ENCODE results near the gene IGF2R.

DNA sequence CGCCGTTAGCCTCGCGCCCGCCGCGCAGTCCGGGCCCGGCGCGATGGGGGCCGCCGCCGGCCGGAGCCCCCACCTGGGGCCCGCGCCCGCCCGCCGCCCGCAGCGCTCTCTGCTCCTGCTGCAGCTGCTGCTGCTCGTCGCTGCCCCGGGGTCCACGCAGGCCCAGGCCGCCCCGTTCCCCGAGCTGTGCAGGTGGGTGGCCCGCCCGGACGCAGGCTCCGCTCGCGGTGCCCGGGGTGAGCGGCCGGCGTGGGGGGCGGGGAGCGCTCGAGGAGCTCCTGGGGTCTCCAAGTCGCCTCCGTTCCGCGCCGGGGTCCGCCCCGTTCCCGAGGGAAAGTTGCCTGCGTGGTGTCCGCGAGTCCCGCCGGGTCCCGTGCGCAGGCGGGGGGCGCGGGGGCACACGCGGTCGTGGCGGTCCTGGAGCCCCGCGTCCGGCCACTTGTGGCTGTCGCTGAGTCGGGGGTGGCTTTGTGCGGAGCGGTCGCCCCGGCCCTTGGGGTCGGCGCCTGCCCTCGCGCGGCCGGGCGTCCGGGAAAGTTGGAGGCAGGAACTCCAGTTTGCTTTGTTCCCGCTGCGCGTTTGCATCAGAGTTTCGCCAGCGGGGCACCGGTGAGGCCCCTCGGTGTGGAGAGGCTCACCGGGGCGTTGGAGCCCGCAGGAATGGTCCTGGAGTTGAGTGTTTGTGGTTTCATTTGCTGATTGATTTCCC is 476 bp downstream of the IGF2R start:
- TF ChIP-seq, protein P1, sequence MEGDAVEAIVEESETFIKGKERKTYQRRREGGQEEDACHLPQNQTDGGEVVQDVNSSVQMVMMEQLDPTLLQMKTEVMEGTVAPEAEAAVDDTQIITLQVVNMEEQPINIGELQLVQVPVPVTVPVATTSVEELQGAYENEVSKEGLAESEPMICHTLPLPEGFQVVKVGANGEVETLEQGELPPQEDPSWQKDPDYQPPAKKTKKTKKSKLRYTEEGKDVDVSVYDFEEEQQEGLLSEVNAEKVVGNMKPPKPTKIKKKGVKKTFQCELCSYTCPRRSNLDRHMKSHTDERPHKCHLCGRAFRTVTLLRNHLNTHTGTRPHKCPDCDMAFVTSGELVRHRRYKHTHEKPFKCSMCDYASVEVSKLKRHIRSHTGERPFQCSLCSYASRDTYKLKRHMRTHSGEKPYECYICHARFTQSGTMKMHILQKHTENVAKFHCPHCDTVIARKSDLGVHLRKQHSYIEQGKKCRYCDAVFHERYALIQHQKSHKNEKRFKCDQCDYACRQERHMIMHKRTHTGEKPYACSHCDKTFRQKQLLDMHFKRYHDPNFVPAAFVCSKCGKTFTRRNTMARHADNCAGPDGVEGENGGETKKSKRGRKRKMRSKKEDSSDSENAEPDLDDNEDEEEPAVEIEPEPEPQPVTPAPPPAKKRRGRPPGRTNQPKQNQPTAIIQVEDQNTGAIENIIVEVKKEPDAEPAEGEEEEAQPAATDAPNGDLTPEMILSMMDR (IDR thresholded peaks at IDR 0.05), result peak in 1 of 7 experiments; percentile 6
- TF ChIP-seq POLR2A (IDR thresholded peaks at IDR 0.05) (no peak), POLR2AphosphoS5 (IDR thresholded peaks at IDR 0.05) (no peak)

All from stomach (tissue), 4 donors.